BLaER1 treated with 17β-estradiol and CSF1 and Interleukin-3, amounts not matched to agents 10 nM and 100 nM (cell line): ENCODE measurements around the gene B9D2.

Source experiments
- H3K27ac ChIP-seq, 11 experiments: shearing (Covaris generic); formaldehyde crosslinking; 2 replicates each; pipeline ENCODE4 v1.8.1; 2022
- H3K27me3 ChIP-seq, 11 experiments: shearing (Covaris generic); formaldehyde crosslinking; 2 replicates each; pipeline ENCODE4 v1.8.1; 2022
- H3K36me3 ChIP-seq, 11 experiments: shearing (Covaris generic); formaldehyde crosslinking; 2 replicates each; pipeline ENCODE4 v1.8.1; 2022
- H3K4me1 ChIP-seq, 10 experiments: shearing (Covaris generic); formaldehyde crosslinking; 2 replicates each; pipeline ENCODE4 v1.8.1; 2022
- H3K4me2 ChIP-seq, 11 experiments: shearing (Covaris generic); formaldehyde crosslinking; 2 replicates each; pipeline ENCODE4 v1.8.1; 2022
- H3K4me3 ChIP-seq, 10 experiments: shearing (Covaris generic); formaldehyde crosslinking; 2 replicates each; pipeline ENCODE4 v1.8.1; 2022
- H3K9ac ChIP-seq, 11 experiments: shearing (Covaris generic); formaldehyde crosslinking; 2 replicates each; pipeline ENCODE4 v1.8.1; 2022
- H3K9me3 ChIP-seq, 11 experiments: shearing (Covaris generic); formaldehyde crosslinking; replicated peaks in 1 of 11; 2 replicates each; pipeline ENCODE4 v1.8.1; 2022
- H4K20me1 ChIP-seq, 11 experiments: shearing (Covaris generic); formaldehyde crosslinking; 2 replicates each; pipeline ENCODE4 v1.8.1; 2022
- Cebpa-rat ChIP-seq, 11 experiments: shearing (Covaris generic); IDR thresholded peaks; 2 replicates each; pipeline ENCODE4 v1.8.1; 2022

B9D2 gene

GRCh38 chr19:41407271-41407670, 43.3 kb upstream of the B9D2 start:
- H3K4me1 ChIP-seq = peaks cover 47 to 95% (median 80%) of the 10 kb centered on the region in 10 experiments
- no peaks in the 10 kb centered on the region; a peak in 1 of 22 replicates for H4K20me1 ChIP-seq
- no peaks in the 10 kb centered on the region for H3K9me3 ChIP-seq
- H3K27ac ChIP-seq = peak overlapping the region; percentile 88 to 99 (median 96); a peak in 21 of 22 replicates
- peaks cover 13 to 47% (median 28%) of the 10 kb centered on the region in 11 experiments; a peak in 18 of 22 replicates for H3K36me3 ChIP-seq
- H3K4me2 ChIP-seq = peak overlapping the region; percentile 50 to 91 (median 81)
- peak overlapping the region in 10 of 11 experiments; percentile 59 to 89 (median 82); a peak in 19 of 22 replicates for H3K9ac ChIP-seq
- H3K27me3 ChIP-seq = no peaks in the 10 kb centered on the region
- H3K4me3 ChIP-seq = no peak overlapping the region
- TF ChIP-seq Cebpa-rat (IDR thresholded peaks at IDR 0.05) = no peak

- no peaks in the 10 kb centered on the region for H3K27me3 ChIP-seq
- H4K20me1 ChIP-seq = no peaks in the 10 kb centered on the region; a peak in 1 of 22 replicates
- H3K4me1 ChIP-seq = peaks cover 41 to 95% (median 69%) of the 10 kb centered on the region in 10 experiments
- H3K9ac ChIP-seq = peak overlapping the region in 4 of 11 experiments; percentile 7 to 28 (median 24); a peak in 2 of 22 replicates
- H3K4me3 ChIP-seq = peak overlapping the region in 1 of 10 experiments; percentile 9; a peak in 1 of 20 replicates
- TF ChIP-seq Cebpa-rat (IDR thresholded peaks at IDR 0.05) = no peak
- peak overlapping the region in 7 of 11 experiments; percentile 8 to 99 (median 99); a peak in 12 of 22 replicates for H3K27ac ChIP-seq
- no peaks in the 10 kb centered on the region for H3K9me3 ChIP-seq
- H3K4me2 ChIP-seq = peak overlapping the region in 7 of 11 experiments; percentile 41 to 91 (median 90); a peak in 13 of 22 replicates
- H3K36me3 ChIP-seq = peaks cover 10 to 45% (median 25%) of the 10 kb centered on the region in 11 experiments; a peak in 17 of 22 replicates
Observed at GRCh38 chr19:41405776-41406175, 41.8 kb upstream of the B9D2 start.

GRCh38 chr19:41403181-41403970, 39.4 kb upstream of the B9D2 start:
- Histone ChIP-seq H3K4me1 (peaks cover 34 to 89% (median 62%) of the 10 kb centered on the region in 10 experiments), H3K4me3 (no peak overlapping the region), H3K9me3 (no peaks in the 10 kb centered on the region), H3K27ac (peak overlapping the region in 6 of 11 experiments; percentile 19 to 41 (median 25); a peak in 6 of 22 replicates), H4K20me1 (no peaks in the 10 kb centered on the region; a peak in 1 of 22 replicates), H3K4me2 (peak overlapping the region in 1 of 11 experiments; percentile 7; a peak in 4 of 22 replicates), H3K36me3 (peaks cover 6 to 41% (median 23%) of the 10 kb centered on the region in 11 experiments; a peak in 14 of 22 replicates), H3K27me3 (no peaks in the 10 kb centered on the region), H3K9ac (peak overlapping the region in 4 of 11 experiments; percentile 10 to 20 (median 14); a peak in 3 of 22 replicates)
- TF ChIP-seq Cebpa-rat (IDR thresholded peaks at IDR 0.05) = no peak

GRCh38 chr19:41402010-41402409, 38.1 kb upstream of the B9D2 start:
- no peak overlapping the region for H3K4me3 ChIP-seq

GRCh38 chr19:41401483-41401882, 37.5 kb upstream of the B9D2 start:
- Histone ChIP-seq H3K36me3 (peaks cover 6 to 41% (median 23%) of the 10 kb centered on the region in 11 experiments; a peak in 14 of 22 replicates), H3K9me3 (no peaks in the 10 kb centered on the region), H3K4me3 (no peak overlapping the region), H4K20me1 (no peaks in the 10 kb centered on the region; a peak in 1 of 22 replicates), H3K9ac (peak overlapping the region in 3 of 11 experiments; percentile 13 to 37 (median 35); a peak in 3 of 22 replicates), H3K27me3 (no peaks in the 10 kb centered on the region), H3K4me1 (peaks cover 19 to 73% (median 45%) of the 10 kb centered on the region in 10 experiments), H3K4me2 (peak overlapping the region in 5 of 11 experiments; percentile 37 to 54 (median 49); a peak in 10 of 22 replicates), H3K27ac (peak overlapping the region in 5 of 11 experiments; percentile 27 to 52 (median 31); a peak in 7 of 22 replicates)
- no peak for TF ChIP-seq Cebpa-rat (IDR thresholded peaks at IDR 0.05)

More at GRCh38 chr19:41402010-41402409, 38.1 kb upstream of the B9D2 start:
- Histone ChIP-seq H3K4me1 (peaks cover 22 to 77% (median 50%) of the 10 kb centered on the region in 10 experiments), H3K36me3 (peaks cover 6 to 41% (median 23%) of the 10 kb centered on the region in 11 experiments; a peak in 14 of 22 replicates), H3K9ac (peak overlapping the region in 2 of 11 experiments; percentile 13 to 35; a peak in 1 of 22 replicates), H3K9me3 (no peaks in the 10 kb centered on the region), H3K27ac (peak overlapping the region in 3 of 11 experiments; percentile 28 to 52 (median 37); a peak in 2 of 22 replicates), H3K4me2 (peak overlapping the region in 2 of 11 experiments; percentile 50 to 54; a peak in 4 of 22 replicates), H4K20me1 (no peaks in the 10 kb centered on the region; a peak in 1 of 22 replicates), H3K27me3 (no peaks in the 10 kb centered on the region)
- no peak for TF ChIP-seq Cebpa-rat (IDR thresholded peaks at IDR 0.05)

- H3K9me3 ChIP-seq = no peaks in the 10 kb centered on the region
- peaks cover 6 to 31% (median 20%) of the 10 kb centered on the region in 11 experiments; a peak in 13 of 22 replicates for H3K36me3 ChIP-seq
- TF ChIP-seq Cebpa-rat (IDR thresholded peaks at IDR 0.05) = no peak
- H3K27ac ChIP-seq = peak overlapping the region in 7 of 11 experiments; percentile 28 to 98 (median 95); a peak in 6 of 22 replicates
- peak overlapping the region; percentile 80 to 98 (median 89); a peak in 21 of 22 replicates for H3K4me2 ChIP-seq
- H3K9ac ChIP-seq = peak overlapping the region; percentile 86 to 97 (median 96); a peak in 19 of 22 replicates
- H3K27me3 ChIP-seq = no peaks in the 10 kb centered on the region
- H4K20me1 ChIP-seq = peaks cover 0 to 15% (median 0%) of the 10 kb centered on the region in 11 experiments; a peak in 5 of 22 replicates
- H3K4me1 ChIP-seq = peaks cover 39 to 73% (median 51%) of the 10 kb centered on the region in 10 experiments
- peak overlapping the region in 4 of 10 experiments; percentile 85 to 95 (median 90); a peak in 5 of 20 replicates for H3K4me3 ChIP-seq
Observed at GRCh38 chr19:41399525-41399924, 35.6 kb upstream of the B9D2 start.

- Histone ChIP-seq H3K27me3 (no peaks in the 10 kb centered on the region), H3K9ac (peak overlapping the region; percentile 86 to 97 (median 96)), H3K4me3 (peak overlapping the region; percentile 74 to 95 (median 91))
Observed at GRCh38 chr19:41399091-41399490, 35.1 kb upstream of the B9D2 start.

GRCh38 chr19:41398598-41398997, 34.6 kb upstream of the B9D2 start:
- Histone ChIP-seq H3K4me2 (peak overlapping the region; percentile 80 to 98 (median 89)), H3K36me3 (peaks cover 11 to 39% (median 20%) of the 10 kb centered on the region in 11 experiments; a peak in 16 of 22 replicates), H3K4me1 (peaks cover 44 to 76% (median 58%) of the 10 kb centered on the region in 10 experiments), H3K27ac (peak overlapping the region; percentile 93 to 98 (median 96); a peak in 21 of 22 replicates), H3K4me3 (peak overlapping the region; percentile 74 to 95 (median 91)), H3K27me3 (no peaks in the 10 kb centered on the region), H3K9me3 (no peaks in the 10 kb centered on the region), H3K9ac (peak overlapping the region; percentile 86 to 97 (median 96)), H4K20me1 (peaks cover 0 to 22% (median 0%) of the 10 kb centered on the region in 11 experiments; a peak in 8 of 22 replicates)
- TF ChIP-seq Cebpa-rat (IDR thresholded peaks at IDR 0.05) = no peak

More at GRCh38 chr19:41399091-41399490, 35.1 kb upstream of the B9D2 start:
- Histone ChIP-seq H3K36me3 (peaks cover 7 to 35% (median 20%) of the 10 kb centered on the region in 11 experiments; a peak in 14 of 22 replicates), H3K4me2 (peak overlapping the region; percentile 80 to 98 (median 89)), H3K9me3 (no peaks in the 10 kb centered on the region), H3K27ac (peak overlapping the region in 10 of 11 experiments; percentile 93 to 98 (median 96); a peak in 16 of 22 replicates), H4K20me1 (peaks cover 0 to 17% (median 0%) of the 10 kb centered on the region in 11 experiments; a peak in 5 of 22 replicates), H3K4me1 (peaks cover 43 to 76% (median 55%) of the 10 kb centered on the region in 10 experiments)
- TF ChIP-seq Cebpa-rat (IDR thresholded peaks at IDR 0.05) = no peak
